ENCODE measurements around the gene CCDC188. TPM values are rescaled to one million over a fixed set of nuclear protein-coding genes. Genes with fewer than 3 reads are reported as not detected.

CCDC188 gene
- total and polyA plus RNA-seq, 2 of the 13 experiments (the other 11 are each of a cell fraction or from before 2014, with no cell fraction given) = not detected

- TF ChIP-seq ZNF782 (CRISPR knock-in tag; IDR thresholded peaks at IDR 0.05; ENCODE audit: borderline replicate concordance) = no peak
- no peak for TF ChIP-seq PRMT3 (CRISPR knock-in tag; IDR thresholded peaks at IDR 0.05; ENCODE audit: borderline replicate concordance, low read depth)
- TF ChIP-seq NCOA5 (CRISPR knock-in tag; IDR thresholded peaks at IDR 0.05) = no peak
- TF ChIP-seq CREB1 (IDR thresholded peaks at IDR 0.05) = no peak
- TF ChIP-seq CREB1 (CRISPR knock-in tag; IDR thresholded peaks at IDR 0.05) = no peak
- TF ChIP-seq GATAD2A (CRISPR knock-in tag; IDR thresholded peaks at IDR 0.05) = no peak
- no peak for TF ChIP-seq NRL (CRISPR knock-in tag; IDR thresholded peaks at IDR 0.05; ENCODE audit: borderline replicate concordance)
- no peak for TF ChIP-seq ZBTB10 (CRISPR knock-in tag; IDR thresholded peaks at IDR 0.05; ENCODE audit: borderline replicate concordance)
- TF ChIP-seq CC2D1A (CRISPR knock-in tag; IDR thresholded peaks at IDR 0.05) = no peak
- peak; percentile 54; the same call in 1 of the 2 replicates for TF ChIP-seq PHF8 (CRISPR knock-in tag; IDR thresholded peaks at IDR 0.05)
- TF ChIP-seq ZNF512 (CRISPR knock-in tag; IDR thresholded peaks at IDR 0.05) = no peak
- TF ChIP-seq DNMT1 (CRISPR knock-in tag; IDR thresholded peaks at IDR 0.05) = no peak
- no peak for TF ChIP-seq ATM (IDR thresholded peaks at IDR 0.05; ENCODE audit: borderline replicate concordance)
- no peak for TF ChIP-seq THRA (CRISPR knock-in tag; IDR thresholded peaks at IDR 0.05; ENCODE audit: borderline replicate concordance)
- no peak for TF ChIP-seq ZNF496 (CRISPR knock-in tag; IDR thresholded peaks at IDR 0.05; ENCODE audit: insufficient replicate concordance)
- TF ChIP-seq ZGPAT (CRISPR knock-in tag; IDR thresholded peaks at IDR 0.05) = peak; percentile 37; the same call in 1 of the 2 replicates
- peak; percentile 73; the same call in 1 of the 2 replicates for TF ChIP-seq SP2 (CRISPR knock-in tag; IDR thresholded peaks at IDR 0.05)
- peak; percentile 76 for TF ChIP-seq NFYB (CRISPR knock-in tag; IDR thresholded peaks at IDR 0.05)
- TF ChIP-seq TARDBP (CRISPR knock-in tag; IDR thresholded peaks at IDR 0.05) = no peak
- TF ChIP-seq TBX2 (CRISPR knock-in tag; IDR thresholded peaks at IDR 0.05; ENCODE audit: borderline replicate concordance) = no peak
- no peak for TF ChIP-seq TSC22D2 (CRISPR knock-in tag; IDR thresholded peaks at IDR 0.05; ENCODE audit: borderline replicate concordance)
- no peak for TF ChIP-seq DR1 (CRISPR knock-in tag; IDR thresholded peaks at IDR 0.05)
- no peak for TF ChIP-seq TAF15 (IDR thresholded peaks at IDR 0.05; ENCODE audit: low read depth, low read length, poor library complexity, severe bottlenecking)
Measured at GRCh38 chr22:20130731-20131596, 19.9 kb downstream of the CCDC188 start (continued).
